PC-3 (cell line): ENCODE data around the gene FGD3.

Experiments used
- CTCF ChIP-seq: fragments of 300-600 bp; sonication (generic); conservative IDR thresholded peaks from 2 replicates; pipeline ENCODE4 v1.5.1; 2017; ENCODE audit warnings: antibody characterized with exemption, low read depth, mild to moderate bottlenecking, low read length
- EZH2phosphoT487 ChIP-seq: fragments of 300-600 bp; sonication (generic); IDR thresholded peaks from 2 replicates; pipeline ENCODE4 v1.6.1; 2018; ENCODE audit warnings: mild to moderate bottlenecking, antibody characterized with exemption, low read length, borderline replicate concordance

- TF ChIP-seq CTCF (no peak), EZH2phosphoT487 (no peak)
Measured at GRCh38 chr9:93057703-93058354, 110.5 kb downstream of the FGD3 start.
